HG02938 (cell line): Measurements from ENCODE around the gene POLR3F.
"Not testable (repeated sequence)": the region's sequence is repeated elsewhere in the genome, so short reads cannot be mapped to it uniquely, and the experiment has no call there.

Source experiments
- ATAC-seq: cut with Tn5 transposase; IDR thresholded peaks from one replicate; pipeline ENCODE4 v1.9.1; 2021; ENCODE audit warnings: mild to moderate bottlenecking, moderate library complexity; ENCODE audit not compliant: unreplicated experiment

Gene POLR3F

DNA sequence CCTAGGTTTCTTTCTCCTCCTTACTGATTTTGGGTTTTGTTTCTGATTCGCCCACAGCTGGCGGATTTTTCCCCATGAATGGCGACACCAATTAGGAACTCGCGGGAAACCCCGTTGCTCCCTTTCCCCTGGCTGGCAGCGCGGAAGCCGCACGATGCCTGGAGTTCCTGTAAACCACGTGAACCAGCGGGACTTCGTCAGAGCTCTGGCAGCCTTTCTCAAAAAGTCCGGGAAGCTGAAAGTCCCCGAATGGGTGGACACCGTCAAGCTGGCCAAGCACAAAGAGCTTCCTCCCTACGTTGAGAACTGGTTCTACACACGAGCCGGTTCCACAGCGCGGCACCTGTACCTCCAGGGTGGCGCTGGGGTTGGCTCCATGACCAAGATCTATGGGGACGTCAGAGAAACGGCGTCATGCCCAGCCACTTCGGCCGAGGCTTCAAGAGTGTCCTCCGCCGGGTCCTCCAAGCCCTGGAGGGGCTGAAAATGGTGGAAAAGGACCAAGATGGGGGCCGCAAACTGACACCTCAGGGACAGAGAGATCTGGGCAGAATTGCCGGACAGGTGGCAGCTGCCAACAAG is 37.4 kb downstream of the POLR3F start:
- no peak for ATAC-seq

- no peak for ATAC-seq
Observed at GRCh38 chr20:18506744-18507143, 39.6 kb downstream of the POLR3F start.

GRCh38 chr20:18507218-18508191 is 40.3 kb downstream of the POLR3F start, which contains the start of gene SEC23B:
SEC23B (plus strand) TSS chr20:18507940; CDS start chr20:18510836, 2,896 bp downstream.
- ATAC-seq: peak; percentile 91

DNA sequence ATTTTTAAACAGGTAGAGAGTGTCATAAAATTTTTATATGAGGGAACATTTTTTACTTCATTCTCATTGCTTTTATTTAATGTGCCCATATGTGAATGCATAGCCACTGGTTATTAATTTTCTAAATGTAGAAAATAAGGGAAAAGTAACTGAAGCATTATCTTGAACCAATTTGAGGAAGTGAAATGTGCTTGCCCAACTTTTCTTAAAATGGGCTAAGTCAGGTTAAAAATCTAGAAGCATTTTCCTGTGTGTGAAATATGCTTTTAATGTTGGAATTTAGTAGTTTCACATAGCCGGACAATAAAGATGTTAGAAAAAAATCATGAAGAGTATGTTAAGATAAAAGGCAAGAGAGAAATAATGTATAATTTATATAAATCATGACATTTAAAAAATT is 44.4 kb downstream of the POLR3F start:
- ATAC-seq: no peak

DNA sequence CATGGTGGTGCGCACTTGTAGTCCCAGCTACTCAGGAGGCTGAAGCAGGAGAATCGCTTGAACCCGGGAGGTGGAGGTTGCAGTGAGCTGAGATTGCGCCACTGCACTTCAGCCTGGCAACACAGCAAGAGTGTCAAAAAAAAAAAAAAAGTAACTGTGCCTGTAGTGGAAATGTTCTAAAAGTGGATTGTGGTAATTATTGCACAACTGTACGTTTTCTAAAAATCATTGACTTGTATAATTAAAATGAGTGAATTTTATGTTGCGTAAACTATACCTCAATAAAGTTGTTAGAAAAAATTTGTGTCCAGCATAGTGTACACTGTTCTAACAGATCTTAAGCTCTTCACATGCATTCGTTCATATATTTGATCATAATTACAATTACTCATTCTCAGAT is 46.0 kb downstream of the POLR3F start:
- no peak for ATAC-seq

GRCh38 chr20:18514127-18514526 is 46.9 kb downstream of the POLR3F start:
- no peak for ATAC-seq

GRCh38 chr20:18515973-18516372 is 48.8 kb downstream of the POLR3F start:
- no peak for ATAC-seq

DNA sequence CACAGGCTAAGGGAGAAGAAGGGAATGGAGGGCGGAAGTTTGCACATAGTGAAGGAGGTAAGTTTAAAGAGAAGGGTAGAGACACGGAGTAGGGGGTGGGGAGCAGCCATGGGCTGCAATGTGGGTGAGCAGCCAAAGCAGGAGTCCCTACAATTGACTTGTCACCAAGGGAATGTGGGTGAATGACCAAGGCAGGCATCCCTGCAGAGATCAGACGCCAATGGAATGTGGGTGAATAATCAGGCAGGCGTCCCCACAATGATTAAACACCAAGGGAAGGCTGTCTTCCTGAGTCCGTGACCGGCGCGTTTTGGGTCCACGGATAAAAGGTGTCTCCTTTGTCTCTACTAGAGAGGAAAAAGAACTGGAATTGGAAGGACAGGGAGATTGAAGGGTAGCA is 54.9 kb downstream of the POLR3F start:
- ATAC-seq: not testable (repeated sequence)

GRCh38 chr20:18523066-18523465 is 55.9 kb downstream of the POLR3F start:
- no peak for ATAC-seq

- ATAC-seq: no peak
Observed at GRCh38 chr20:18524646-18525045, 57.5 kb downstream of the POLR3F start.

DNA sequence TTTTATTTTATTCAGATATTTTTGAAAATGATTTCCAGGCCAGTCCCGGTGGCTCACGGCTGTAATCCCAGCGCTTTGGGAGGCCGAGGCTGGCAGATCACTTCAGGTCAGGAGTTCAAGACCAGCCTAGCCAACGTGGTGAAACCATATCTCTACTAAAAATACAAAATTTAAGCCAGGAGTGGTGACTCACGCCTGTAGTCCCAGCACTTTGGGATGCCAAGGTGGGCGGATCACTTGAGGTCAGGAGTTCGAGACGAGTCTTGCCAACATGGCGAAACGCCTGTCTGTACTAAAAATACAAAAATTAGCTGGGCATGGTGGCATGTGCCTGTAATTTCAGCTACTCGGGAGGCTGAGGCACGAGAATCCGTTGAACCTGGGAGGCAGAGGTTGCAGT is 59.6 kb downstream of the POLR3F start:
- ATAC-seq: not testable (repeated sequence)

DNA sequence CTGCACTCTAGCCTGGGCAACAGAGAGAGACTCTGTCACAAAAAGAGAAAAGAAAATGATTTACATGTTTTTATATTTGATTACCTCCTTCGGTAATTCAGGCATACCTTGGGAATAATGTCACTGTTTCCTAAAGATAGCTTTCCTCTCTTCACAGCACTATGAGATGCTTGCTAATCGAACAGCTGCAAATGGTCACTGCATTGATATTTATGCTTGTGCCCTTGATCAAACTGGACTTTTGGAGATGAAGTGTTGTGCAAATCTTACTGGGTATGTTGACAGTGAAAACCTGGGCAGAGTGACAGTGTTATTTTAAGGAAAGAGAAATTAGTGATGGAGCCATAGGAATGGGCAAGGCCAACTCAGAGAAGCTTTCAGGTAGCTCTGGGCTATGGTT is 60.1 kb downstream of the POLR3F start:
- ATAC-seq: no peak

DNA sequence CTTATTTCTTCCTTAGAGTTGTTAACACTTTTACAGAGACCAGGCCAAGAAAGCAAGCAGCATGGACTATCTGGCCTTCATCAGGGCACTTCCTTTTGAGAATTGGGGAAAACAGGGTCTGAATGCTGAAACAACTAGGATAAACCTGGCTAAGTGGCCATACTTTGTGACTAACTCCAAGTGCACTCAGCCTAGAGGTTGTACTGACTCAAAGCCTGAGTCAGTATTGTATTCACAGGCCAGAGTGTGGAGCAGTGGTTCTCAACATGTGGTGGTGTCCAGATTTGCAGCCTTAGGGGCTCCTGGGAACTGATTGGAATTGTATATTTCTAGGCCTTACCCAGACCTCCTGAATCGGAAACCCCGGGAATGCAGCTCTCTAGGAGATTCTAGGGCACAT is 60.6 kb downstream of the POLR3F start:
- no peak for ATAC-seq

GRCh38 chr20:18529041-18529440 is 61.9 kb downstream of the POLR3F start:
- ATAC-seq: no peak

- no peak for ATAC-seq
Observed at GRCh38 chr20:18532626-18533025, 65.4 kb downstream of the POLR3F start.

DNA sequence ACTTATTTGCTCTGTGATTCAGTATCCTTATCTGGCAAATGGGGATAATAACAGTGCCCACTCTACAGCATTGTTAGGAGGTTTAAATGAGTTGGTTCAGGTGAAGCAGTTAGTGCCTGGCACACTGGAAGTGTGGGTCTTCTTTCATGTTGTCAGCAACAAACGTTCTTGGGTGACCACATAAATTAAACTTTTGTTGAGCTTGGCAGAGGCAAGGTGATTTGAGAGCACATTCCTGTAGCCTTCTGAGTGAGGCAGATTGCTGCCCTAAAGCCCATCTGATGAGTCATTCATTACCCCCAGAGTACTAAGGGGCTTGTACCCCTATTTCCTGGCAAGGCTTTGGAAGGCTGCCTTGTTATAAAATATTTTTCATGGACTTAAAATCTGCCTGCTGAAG is 66.3 kb downstream of the POLR3F start:
- no peak for ATAC-seq

GRCh38 chr20:18533978-18534644 is 66.9 kb downstream of the POLR3F start:
- no peak for ATAC-seq
